ENCODE data around the gene TAF4. TPM values are rescaled to one million over a fixed set of nuclear protein-coding genes. Genes with fewer than 3 reads are reported as not detected.

Gene TAF4
- total RNA-seq, 2 donors from 2014 or later, result 12.7 to 29.0 TPM

GRCh38 chr20:62064770-62065673 lies 659 bp downstream of the TAF4 start:
- no peak overlapping the region for H3K4me3 ChIP-seq
- H3K27me3 ChIP-seq, result no peaks in the 10 kb centered on the region
- intact Hi-C loops (cut with DNase I), result loop anchor here (5.0 kb wide), 1 partner anchor 62 kb away; no protein-coding TSS in a partner anchor
- peak overlapping the region in 3 of 4 donors; percentile 46 to 76 (median 54) for H3K27ac ChIP-seq
- 0% methylated on average over 16 of the region's 165 CpGs; no CpG with 5 or more reads in 1 of the 2 donors for WGBS, 2 donors
- no peak for TF ChIP-seq POLR2A (IDR thresholded peaks at IDR 0.05)
- TF ChIP-seq CTCF (IDR thresholded peaks at IDR 0.05), result no peak
- H3K36me3 ChIP-seq (replicated peaks in 1 of 2; ENCODE audit: insufficient read depth in 1 of 2, low read depth in 2 of 2), result no peaks in the 10 kb centered on the region
- peaks cover 51% of the 10 kb centered on the region for H3K4me1 ChIP-seq
- peak; percentile 9 for ATAC-seq
- no peaks in the 10 kb centered on the region for H3K9me3 ChIP-seq
- DNase-seq, result peak in 2 of 4 donors; percentile 34 to 46

GRCh38 chr20:62063981-62064769 lies 1.5 kb downstream of the TAF4 start:
- H3K4me1 ChIP-seq, result peaks cover 47% of the 10 kb centered on the region
- no peak for TF ChIP-seq CTCF (IDR thresholded peaks at IDR 0.05)
- peak in 2 of 3 donors; percentile 34 to 45 for TF ChIP-seq POLR2A (IDR thresholded peaks at IDR 0.05)
- DNase-seq (peak; percentile 64 to 72 (median 66)), ATAC-seq (peak; percentile 24)
- 7 to 22% methylated on average over 3 to 19 of the region's 60 CpGs for WGBS, 2 donors
- no peaks in the 10 kb centered on the region for H3K27me3 ChIP-seq
- H3K27ac ChIP-seq, result peak overlapping the region; percentile 23 to 68 (median 58)
- peak overlapping the region in 1 of 2 donors; percentile 34 for H3K4me3 ChIP-seq
- no peaks in the 10 kb centered on the region for H3K36me3 ChIP-seq (replicated peaks in 1 of 2; ENCODE audit: insufficient read depth in 1 of 2, low read depth in 2 of 2)
- H3K9me3 ChIP-seq, result no peaks in the 10 kb centered on the region
- intact Hi-C loops (cut with DNase I), result loop anchor here (5.0 kb wide), 1 partner anchor 63 kb away; no protein-coding TSS in a partner anchor

- peak overlapping the region in 3 of 4 donors; percentile 54 to 68 (median 61) for H3K27ac ChIP-seq
Measured at GRCh38 chr20:62063315-62063980, 2.2 kb downstream of the TAF4 start.

More at GRCh38 chr20:62063315-62063980, 2.2 kb downstream of the TAF4 start:
- intact Hi-C loops (cut with DNase I), result loop anchor here (5.0 kb wide), 1 partner anchor 64 kb away; no protein-coding TSS in a partner anchor
- no peaks in the 10 kb centered on the region for H3K36me3 ChIP-seq (replicated peaks in 1 of 2; ENCODE audit: insufficient read depth in 1 of 2, low read depth in 2 of 2)
- ATAC-seq, result no peak
- no peak overlapping the region for H3K4me3 ChIP-seq
- H3K4me1 ChIP-seq, result peaks cover 43% of the 10 kb centered on the region
- 80 to 87% methylated on average over 28 to 38 of the region's 39 CpGs for WGBS, 2 donors
- no peak for DNase-seq
- TF ChIP-seq CTCF (IDR thresholded peaks at IDR 0.05) (no peak), POLR2A (IDR thresholded peaks at IDR 0.05) (no peak)
- H3K27me3 ChIP-seq, result no peaks in the 10 kb centered on the region
- no peaks in the 10 kb centered on the region for H3K9me3 ChIP-seq

Data from body of pancreas (tissue), 4 donors.